Right lobe of liver (tissue), 6 donors: ENCODE data around the gene HNRNPA2B1. TPM values are rescaled to one million over a fixed set of nuclear protein-coding genes. Genes with fewer than 3 reads are reported as not detected.

Experiments
- ATAC-seq, 4 donors: fragments of 200-7000 bp; cut with Tn5 transposase; one replicate each; pipeline ENCODE4 v1.9.1; 2020; ENCODE audit warnings: mild to moderate bottlenecking in 4 of 4, moderate library complexity in 4 of 4
- DNase-seq, 3 donors: peaks; one replicate each; pipeline ENCODE4 v3.0.0-alpha.2; 2020
- H3K27ac ChIP-seq, 3 donors: fragments of 200-600 bp; one replicate each; pipeline ENCODE4 v1.8.0; 2022
- H3K27me3 ChIP-seq, 2 donors: fragments of 200-600 bp; one replicate each; pipeline ENCODE4 v1.8.0; 2022
- H3K36me3 ChIP-seq, 4 donors: fragments of 200-600 bp; sonication (generic) in 1 of 4; one replicate each; pipeline versions ENCODE4 v1.5.1 to v1.8.0; 2017 to 2022; ENCODE audit warnings: control low read depth in 1 of 4
- H3K4me1 ChIP-seq, 4 donors: fragments of 200-600 bp; sonication (generic) in 1 of 4; one replicate each; pipeline versions ENCODE4 v1.5.1 to v1.8.0; 2017 to 2022; ENCODE audit warnings: control low read depth in 1 of 4
- H3K4me3 ChIP-seq, 3 donors: fragments of 200-600 bp; one replicate each; pipeline ENCODE4 v1.8.0; 2022
- H3K9me3 ChIP-seq, 4 donors: fragments of 200-600 bp; sonication (generic) in 1 of 4; one replicate each; pipeline versions ENCODE4 v1.5.1 to v1.8.0; 2017 to 2022; ENCODE audit warnings: control low read depth in 1 of 4
- CTCF ChIP-seq, 4 donors: fragments of 200-600 bp in 3 of 4; fragments of 450-650 bp in 1 of 4; IDR thresholded peaks; one replicate each; pipeline versions ENCODE4 v1.5.1 to v1.8.0; 2016 to 2022; ENCODE audit warnings: antibody characterized with exemption in 4 of 4, mild to moderate bottlenecking in 2 of 4
- POLR2A ChIP-seq: fragments of 450-650 bp; IDR thresholded peaks from one replicate; pipeline ENCODE4 v1.6.1; 2017; ENCODE audit warnings: antibody characterized with exemption, mild to moderate bottlenecking
- WGBS: methylation state at CpG from one replicate; pipeline ENCODE4 v1.1.6; 2018; ENCODE audit warnings: low coverage, low lambda C conversion rate; ENCODE audit not compliant: insufficient coverage; ENCODE audit errors: missing lambda C conversion rate; 5-methylcytosine and 5-hydroxymethylcytosine counted together
- intact Hi-C, 2 donors: fragments of 100-400 bp; cut with DNase I; formaldehyde crosslinking; loops; one replicate each; pipeline versions ENCODE4 v1.11.2 to v1.14.1; 2022
- total RNA-seq, 6 experiments: library from RNA; depleted of rRNA in 2 of 6; stranded (reverse); fragments of >200 nt in 2 of 6; fragmentation: NEBNext Ultra II Directional in 3 of 6; extraction: Animal tissue kit (Norgen Biotek cat#: 25700) in 3 of 6; gene quantifications; one replicate each; pipeline versions ENCODE4 v1.1.0 to v1.2.4, GENCODE V29; 2016 to 2023
- donor health status: DM: no; HTN: yes; CAD: no.
- donor health status: DM: no; HTN: no; CAD: no.
- donor health status: DM: no; HTN: no; CAD: no.
- donor health status: DM: no; HTN: yes; CAD: no.
- donor health status: DM: no; HTN: yes; CAD: no.

Gene HNRNPA2B1
- total RNA-seq, 6 experiments from 2014 or later = 93.5 to 252 (median 165) TPM

DNA sequence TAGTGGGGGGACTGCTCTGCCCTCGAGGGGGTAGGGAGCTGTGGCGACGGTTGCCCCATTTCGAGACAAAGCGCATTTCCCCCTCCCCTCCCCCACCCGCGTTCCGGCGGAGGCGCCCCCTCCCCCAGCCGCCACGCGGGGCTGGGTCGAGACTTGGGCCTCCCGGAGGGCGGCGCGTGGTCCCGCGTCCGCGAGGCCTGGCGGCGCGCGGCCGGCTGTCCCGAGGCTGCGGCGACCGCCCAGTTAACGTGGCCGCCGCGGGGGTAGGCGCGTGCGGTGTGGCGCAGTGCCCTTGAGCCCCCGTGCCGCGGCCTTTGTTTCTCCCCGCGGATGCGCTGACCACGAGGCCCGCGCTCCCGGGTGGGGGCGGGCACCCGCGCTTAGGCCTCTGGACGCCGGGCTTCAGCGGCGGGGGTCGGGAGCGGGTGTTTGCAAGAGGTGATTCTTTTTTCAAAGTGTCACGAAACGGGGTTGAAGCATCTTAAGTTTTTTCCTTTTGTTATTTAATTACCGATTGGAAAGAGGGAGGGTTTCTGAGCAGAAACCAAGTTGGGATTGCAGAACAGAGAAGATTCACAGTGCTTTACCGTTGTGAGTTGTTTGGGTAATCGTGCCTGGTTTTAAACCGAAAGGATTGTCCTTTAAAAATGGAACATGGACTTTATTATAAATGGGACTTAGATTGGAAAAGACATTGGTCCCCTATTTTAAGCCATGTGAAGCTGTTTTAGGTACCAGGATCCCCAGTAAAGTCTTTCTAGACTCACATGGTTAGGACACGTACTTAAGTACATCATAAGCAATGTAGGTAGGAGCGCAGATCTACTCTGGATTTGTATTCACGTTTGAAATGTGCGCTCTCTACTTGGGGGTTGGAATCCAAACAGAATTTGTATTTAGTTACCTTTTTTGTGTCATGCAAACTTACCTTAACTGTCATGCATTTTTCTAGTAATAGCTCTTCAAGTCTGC is 1.8 kb upstream of the HNRNPA2B1 start:
- ATAC-seq (peak in 3 of 4 donors; percentile 1 to 10 (median 3)), DNase-seq (peak in 2 of 3 donors; percentile 72 to 77)
- TF ChIP-seq CTCF (IDR thresholded peaks at IDR 0.05) (no peak), POLR2A (no peak)
- Histone ChIP-seq H3K36me3 (peaks cover 0 to 20% (median 9%) of the 10 kb centered on the region in 4 donors), H3K4me1 (peaks cover 0 to 35% (median 8%) of the 10 kb centered on the region in 4 donors), H3K9me3 (no peaks in the 10 kb centered on the region), H3K4me3 (peak overlapping the region; percentile 88 to 96 (median 88)), H3K27ac (peak overlapping the region; percentile 97 to 100 (median 100)), H3K27me3 (no peaks in the 10 kb centered on the region)
- intact Hi-C loops = no loop called here
- 0% methylated on average over 10 of the region's 68 CpGs for WGBS

DNA sequence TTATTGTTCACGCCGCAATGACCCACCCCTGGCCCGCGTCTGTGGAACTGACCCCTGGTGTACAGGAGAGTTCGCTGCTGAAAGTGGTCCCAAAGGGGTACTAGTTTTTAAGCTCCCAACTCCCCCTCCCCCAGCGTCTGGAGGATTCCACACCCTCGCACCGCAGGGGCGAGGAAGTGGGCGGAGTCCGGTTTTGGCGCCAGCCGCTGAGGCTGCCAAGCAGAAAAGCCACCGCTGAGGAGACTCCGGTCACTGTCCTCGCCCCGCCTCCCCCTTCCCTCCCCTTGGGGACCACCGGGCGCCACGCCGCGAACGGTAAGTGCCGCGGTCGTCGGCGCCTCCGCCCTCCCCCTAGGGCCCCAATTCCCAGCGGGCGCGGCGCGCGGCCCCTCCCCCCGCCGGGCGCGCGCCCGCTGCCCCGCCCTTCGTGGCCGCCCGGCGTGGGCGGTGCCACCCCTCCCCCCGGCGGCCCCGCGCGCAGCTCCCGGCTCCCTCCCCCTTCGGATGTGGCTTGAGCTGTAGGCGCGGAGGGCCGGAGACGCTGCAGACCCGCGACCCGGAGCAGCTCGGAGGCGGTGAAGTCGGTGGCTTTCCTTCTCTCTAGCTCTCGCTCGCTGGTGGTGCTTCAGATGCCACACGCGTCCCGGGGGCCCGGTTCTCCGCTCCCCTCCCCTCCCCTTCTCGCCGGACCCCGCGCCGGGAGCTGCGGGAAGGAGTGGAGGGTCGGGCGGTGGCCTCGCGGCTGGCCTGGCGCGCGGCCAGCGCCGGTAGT is 887 bp upstream of the HNRNPA2B1 start, which contains the start of gene CBX3:
Gene CBX3 (plus strand): TSS at position 499 of the 772 bp plus-strand sequence. CDS start 1,254 bp downstream, outside the sequence.
- Histone ChIP-seq H3K36me3 (peaks cover 0 to 20% (median 12%) of the 10 kb centered on the region in 4 donors), H3K27ac (peak within 1 kb of the TSS; percentile 97 to 100 (median 100)), H3K4me1 (peaks cover 0 to 44% (median 11%) of the 10 kb centered on the region in 4 donors), H3K4me3 (peak within 1 kb of the TSS; percentile 88 to 96 (median 88)), H3K27me3 (no peaks in the 10 kb centered on the region), H3K9me3 (no peaks in the 10 kb centered on the region)
- WGBS = 1% methylated on average over 12 of the region's 86 CpGs
- DNase-seq (peak; percentile 92 to 94 (median 94)), ATAC-seq (peak; percentile 57 to 72 (median 61))
- intact Hi-C loops = no loop called here
- no peak for TF ChIP-seq CTCF (IDR thresholded peaks at IDR 0.05)
- TF ChIP-seq POLR2A = peak; percentile 77

- H3K27me3 ChIP-seq = no peaks in the 10 kb centered on the region
- peaks cover 0 to 55% (median 18%) of the 10 kb centered on the region in 4 donors for H3K4me1 ChIP-seq
- H3K27ac ChIP-seq = peak overlapping the region; percentile 97 to 100 (median 100)
- 0% methylated on average over 13 of the region's 29 CpGs for WGBS
- H3K4me3 ChIP-seq = peak overlapping the region; percentile 83 to 88 (median 88)
- H3K36me3 ChIP-seq = peaks cover 0 to 29% (median 21%) of the 10 kb centered on the region in 4 donors
- H3K9me3 ChIP-seq = no peaks in the 10 kb centered on the region
- ATAC-seq (peak; percentile 42 to 51 (median 47)), DNase-seq (peak; percentile 75 to 82 (median 79))
- TF ChIP-seq CTCF (IDR thresholded peaks at IDR 0.05) (no peak), POLR2A (no peak)
- intact Hi-C loops = no loop called here
These were observed 505 bp downstream of the HNRNPA2B1 start for GRCh38 chr7:26200038-26200443.

DNA sequence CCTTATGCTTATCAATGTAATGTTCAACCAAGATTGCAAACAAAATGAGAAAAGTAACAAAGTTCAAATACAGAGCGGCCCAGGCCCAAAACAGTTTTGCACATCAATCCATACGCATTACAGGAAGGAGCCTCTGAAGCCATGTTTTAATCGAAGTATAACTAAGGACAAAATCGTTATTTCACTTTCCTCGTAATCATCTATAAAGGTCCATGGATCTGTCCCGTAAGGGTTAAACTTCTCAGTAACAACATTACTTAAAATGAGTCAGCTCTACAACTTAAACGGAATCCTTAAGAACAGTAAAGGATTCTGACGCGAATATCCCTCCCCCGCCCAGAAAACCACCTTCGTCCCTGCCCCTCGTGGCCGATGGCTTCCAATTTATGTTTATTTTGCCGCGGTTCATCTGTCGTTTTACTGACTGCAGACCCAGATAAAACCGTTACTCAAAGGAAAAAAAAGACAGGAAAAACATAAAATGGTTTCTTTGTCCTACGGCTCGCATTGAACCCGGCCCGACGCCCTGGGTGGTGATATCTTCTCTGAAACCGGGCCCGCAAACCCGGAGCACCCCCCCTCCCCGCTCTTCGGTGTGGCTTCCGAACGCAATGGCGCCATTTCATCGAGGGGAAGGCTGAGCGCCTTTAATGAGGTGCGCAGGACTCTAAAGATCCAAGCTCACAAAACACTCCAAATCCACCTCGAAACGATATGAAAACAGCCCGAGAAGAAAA is 1.1 kb downstream of the HNRNPA2B1 start:
- H3K4me3 ChIP-seq = peak overlapping the region; percentile 83 to 88 (median 88)
- DNase-seq (peak; percentile 65 to 73 (median 70)), ATAC-seq (peak in 2 of 4 donors; percentile 6 to 8)
- intact Hi-C loops = no loop called here
- WGBS = under 1% methylated on average over 36 of the region's 36 CpGs
- peaks cover 0 to 35% (median 23%) of the 10 kb centered on the region in 4 donors for H3K36me3 ChIP-seq
- peak; percentile 5 for TF ChIP-seq POLR2A
- no peak for TF ChIP-seq CTCF (IDR thresholded peaks at IDR 0.05)
- peaks cover 0 to 55% (median 15%) of the 10 kb centered on the region in 4 donors for H3K4me1 ChIP-seq
- H3K27ac ChIP-seq = peak overlapping the region; percentile 97 to 100 (median 100)
- no peaks in the 10 kb centered on the region for H3K9me3 ChIP-seq
- H3K27me3 ChIP-seq = no peaks in the 10 kb centered on the region
